GM19438 (cell line): ENCODE data around the gene AKT1S1.

Experiments
- ATAC-seq: cut with Tn5 transposase; IDR thresholded peaks from one replicate; pipeline ENCODE4 v1.9.1; 2021; ENCODE audit warnings: low read depth; ENCODE audit not compliant: unreplicated experiment

Gene AKT1S1

GRCh38 chr19:49908480-49909420 lies 31.6 kb upstream of the AKT1S1 start:
- ATAC-seq: no peak

- ATAC-seq: peak; percentile 38
Observed at GRCh38 chr19:49907745-49908446, 30.7 kb upstream of the AKT1S1 start.

GRCh38 chr19:49906879-49907564 lies 29.9 kb upstream of the AKT1S1 start:
- peak; percentile 45 for ATAC-seq

- no peak for ATAC-seq
Observed at GRCh38 chr19:49904136-49904535, 27.0 kb upstream of the AKT1S1 start.

GRCh38 chr19:49896863-49897621 lies 19.9 kb upstream of the AKT1S1 start, which contains the start of gene IL4I1:
Gene IL4I1 (minus strand): TSS chr19:49896887. CDS start chr19:49896160, 727 bp downstream.
- peak; percentile 58 for ATAC-seq

GRCh38 chr19:49895566-49896297 lies 18.6 kb upstream of the AKT1S1 start:
- ATAC-seq: no peak

- ATAC-seq: no peak
Observed at GRCh38 chr19:49894879-49895565, 17.9 kb upstream of the AKT1S1 start.

GRCh38 chr19:49894011-49894664 lies 17.0 kb upstream of the AKT1S1 start:
- no peak for ATAC-seq

GRCh38 chr19:49892716-49893115 lies 15.6 kb upstream of the AKT1S1 start:
- no peak for ATAC-seq

- no peak for ATAC-seq
Observed at GRCh38 chr19:49891393-49891792, 14.2 kb upstream of the AKT1S1 start.

GRCh38 chr19:49890349-49891311 lies 13.5 kb upstream of the AKT1S1 start:
- ATAC-seq: no peak

GRCh38 chr19:49889687-49890348 lies 12.7 kb upstream of the AKT1S1 start:
- no peak for ATAC-seq

- ATAC-seq: no peak
Observed at GRCh38 chr19:49889038-49889686, 12.0 kb upstream of the AKT1S1 start.

GRCh38 chr19:49888510-49888824 lies 11.3 kb upstream of the AKT1S1 start:
- no peak for ATAC-seq

GRCh38 chr19:49887665-49888509 lies 10.7 kb upstream of the AKT1S1 start:
- ATAC-seq: no peak
